Stimulated activated CD4-positive, alpha-beta T cell treated with anti-CD3 and anti-CD28 coated beads, Interleukin-12 subunit alpha, Interleukin-12 subunit beta, amount 100 ng/mL, for 24 hours (primary cell): ENCODE data around the gene PRTFDC1.

Experiments used
- DNase-seq, 2 experiments: peaks; one replicate each; pipeline ENCODE4 v3.0.0-alpha.2; 2020; ENCODE audit warnings: low read depth in 2 of 2

PRTFDC1 gene

GRCh38 chr10:24902400-24902728, 50.0 kb downstream of the PRTFDC1 start:
- DNase-seq, result no peak

- no peak for DNase-seq
Measured at GRCh38 chr10:24901686-24902399, 50.6 kb downstream of the PRTFDC1 start.

GRCh38 chr10:24900888-24901685, 51.3 kb downstream of the PRTFDC1 start:
- no peak for DNase-seq

GRCh38 chr10:24899571-24899970, 52.8 kb downstream of the PRTFDC1 start:
- DNase-seq, result no peak

GRCh38 chr10:24898501-24898900, 53.9 kb downstream of the PRTFDC1 start:
- no peak for DNase-seq

GRCh38 chr10:24897326-24897926, 55.0 kb downstream of the PRTFDC1 start:
- DNase-seq, result no peak

- no peak for DNase-seq
Measured at GRCh38 chr10:24894728-24895127, 57.7 kb downstream of the PRTFDC1 start.

GRCh38 chr10:24894309-24894708, 58.1 kb downstream of the PRTFDC1 start:
- no peak for DNase-seq

GRCh38 chr10:24893127-24893526, 59.3 kb downstream of the PRTFDC1 start:
- DNase-seq, result no peak

GRCh38 chr10:24891823-24892222, 60.6 kb downstream of the PRTFDC1 start:
- no peak for DNase-seq

- no peak for DNase-seq
Measured at GRCh38 chr10:24889639-24890038, 62.8 kb downstream of the PRTFDC1 start.

GRCh38 chr10:24887855-24888231, 64.6 kb downstream of the PRTFDC1 start:
- DNase-seq, result no peak

GRCh38 chr10:24886290-24886680, 66.1 kb downstream of the PRTFDC1 start:
- no peak for DNase-seq

- no peak for DNase-seq
Measured at GRCh38 chr10:24885551-24886289, 66.7 kb downstream of the PRTFDC1 start.

- no peak for DNase-seq
Measured at GRCh38 chr10:24884793-24885192, 67.6 kb downstream of the PRTFDC1 start.

- DNase-seq, result no peak
Measured at GRCh38 chr10:24884316-24884715, 68.1 kb downstream of the PRTFDC1 start.

- DNase-seq, result no peak
Measured at GRCh38 chr10:24883176-24883575, 69.2 kb downstream of the PRTFDC1 start.

- DNase-seq, result no peak
Measured at GRCh38 chr10:24882047-24882698, 70.2 kb downstream of the PRTFDC1 start.

GRCh38 chr10:24879861-24880260, 72.5 kb downstream of the PRTFDC1 start:
- no peak for DNase-seq

GRCh38 chr10:24874133-24874532, 78.3 kb downstream of the PRTFDC1 start:
- no peak for DNase-seq

- DNase-seq, result no peak
Measured at GRCh38 chr10:24873281-24873683, 79.1 kb downstream of the PRTFDC1 start.

GRCh38 chr10:24872790-24873182, 79.6 kb downstream of the PRTFDC1 start:
- DNase-seq, result no peak
